GM12878 (cell line): ENCODE data around the gene DEFB132. TPM values are rescaled to one million over a fixed set of nuclear protein-coding genes. Genes with fewer than 3 reads are reported as not detected.

Experiments used
- ATAC-seq: fragments of 200-7000 bp; cut with Tn5 transposase; 3 replicates; pipeline ENCODE4 v1.9.1; 2020; ENCODE audit warnings: mild to moderate bottlenecking, moderate library complexity
- BruUV-seq: library from RNA; stranded (reverse); fragments of 400-500 nt; replicated peaks from 2 replicates; lab custom pipeline; 2021; lab: Mats Ljungman, UMichigan
- CTCF ChIA-PET: fragments of 300-600 bp; sonication (Branson Sonifier 250); formaldehyde crosslinking; extraction: SDS; loops from one replicate; lab custom pipeline; 2021; ENCODE audit warnings: inconsistent platforms; lab: Yijun Ruan, JAX
- POLR2A ChIA-PET: fragments of 350-600 bp; formaldehyde crosslinking; extraction: SDS; loops from one replicate; lab custom pipeline; 2021; ENCODE audit warnings: inconsistent platforms; lab: Charles Lee
- RAD21 ChIA-PET: fragments of 300-600 bp; sonication (Branson Sonifier 250); formaldehyde crosslinking; loops from one replicate; lab custom pipeline; 2023; ENCODE audit warnings: antibody characterized with exemption; ENCODE audit not compliant: unreplicated experiment; lab: Charles Lee
- SMC1A ChIA-PET: fragments of 300-600 bp; sonication (Branson Sonifier 250); formaldehyde crosslinking; loops from one replicate; lab custom pipeline; 2023; ENCODE audit not compliant: unreplicated experiment, uncharacterized antibody; lab: Charles Lee
- DNase-seq: peaks from one replicate; pipeline ENCODE4 v3.0.0-alpha.2; 2011; ENCODE audit warnings: low read depth, low spot score
- FAIRE-seq: peaks from 3 replicates; lab custom pipeline; 2011; peaks lifted over from hg19 to GRCh38; lab: Jason Lieb, UNC
- H2AFZ ChIP-seq: 2 replicates; pipeline ENCODE4 v1.6.0; 2011; ENCODE audit warnings: low read depth, low read length, control low read depth; ENCODE audit not compliant: control insufficient read depth
- H3K27ac ChIP-seq: 2 replicates; pipeline ENCODE4 v1.5.1; 2011; ENCODE audit warnings: control low read depth; ENCODE audit not compliant: control insufficient read depth, insufficient read depth
- H3K27me3 ChIP-seq, 2 experiments: replicated peaks in 1 of 2; 2 replicates each; pipeline versions ENCODE4 v1.6.0 to v1.6.1; 2011; ENCODE audit warnings: low read length in 1 of 2; ENCODE audit not compliant: control insufficient read depth in 2 of 2, insufficient read depth in 2 of 2
- H3K36me3 ChIP-seq, 2 experiments: 2 replicates each; pipeline ENCODE4 v1.5.1; 2011; ENCODE audit warnings: low read length in 1 of 2; ENCODE audit not compliant: control insufficient read depth in 2 of 2, insufficient read depth in 2 of 2
- H3K4me1 ChIP-seq: 2 replicates; pipeline ENCODE4 v1.6.1; 2011; ENCODE audit warnings: mild to moderate bottlenecking, low read length, moderate library complexity, mixed read lengths; ENCODE audit not compliant: control insufficient read depth, insufficient read depth
- H3K4me2 ChIP-seq: 2 replicates; pipeline ENCODE4 v1.6.0; 2011; ENCODE audit warnings: control low read depth; ENCODE audit not compliant: control insufficient read depth, insufficient read depth
- H3K4me3 ChIP-seq: fragments of 200-600 bp; sonication (generic); 2 replicates; pipeline ENCODE4 v1.5.1; 2016
- H3K79me2 ChIP-seq: 2 replicates; pipeline ENCODE4 v1.6.0; 2011; ENCODE audit warnings: low read length; ENCODE audit not compliant: control insufficient read depth, insufficient read depth
- H3K9ac ChIP-seq: 2 replicates; pipeline ENCODE4 v1.8.0; 2011; ENCODE audit warnings: low read length, control low read depth, mixed read lengths; ENCODE audit not compliant: control insufficient read depth, insufficient read depth
- H3K9me3 ChIP-seq: replicated peaks from 3 replicates; pipeline ENCODE4 v1.5.1; 2011; ENCODE audit warnings: mild to moderate bottlenecking, low read length; ENCODE audit not compliant: control insufficient read depth, insufficient read depth
- H4K20me1 ChIP-seq: 2 replicates; pipeline ENCODE4 v1.6.0; 2011; ENCODE audit not compliant: control insufficient read depth, insufficient read depth
- CBX5 ChIP-seq: sonication (generic); IDR thresholded peaks from 2 replicates; pipeline ENCODE4 v1.6.1; 2016; ENCODE audit warnings: low read depth, moderate library complexity, mild to moderate bottlenecking, inconsistent platforms
- CREM ChIP-seq: IDR thresholded peaks from 2 replicates; pipeline ENCODE4 v1.6.1; 2014; ENCODE audit warnings: antibody characterized with exemption, low read depth
- GABPA ChIP-seq: IDR thresholded peaks from 2 replicates; pipeline ENCODE4 v1.6.1; 2014; ENCODE audit warnings: antibody characterized with exemption, low read depth, mild to moderate bottlenecking, inconsistent platforms
- RAD21 ChIP-seq: IDR thresholded peaks from 2 replicates; pipeline ENCODE4 v1.6.1; 2011; ENCODE audit warnings: mild to moderate bottlenecking, low read depth, low read length, moderate library complexity; ENCODE audit not compliant: insufficient read depth
- TARDBP ChIP-seq: IDR thresholded peaks from 2 replicates; pipeline ENCODE4 v1.6.1; 2016; ENCODE audit warnings: borderline replicate concordance
- TBL1XR1 ChIP-seq: IDR thresholded peaks from 2 replicates; pipeline ENCODE4 v1.6.1; 2012; ENCODE audit warnings: low read depth, low read length, improper control_type of control experiment
- ZNF217 ChIP-seq: fragments of 450-650 bp; IDR thresholded peaks from 2 replicates; pipeline ENCODE4 v1.6.1; 2017; ENCODE audit warnings: antibody characterized with exemption, mild to moderate bottlenecking
- ZZZ3 ChIP-seq: IDR thresholded peaks from 2 replicates; pipeline ENCODE4 v1.6.1; 2011; ENCODE audit warnings: low read depth; ENCODE audit not compliant: control insufficient read depth, insufficient read length
- WGBS: methylation state at CpG from one replicate; pipeline ENCODE4 v1.1.6; 2016; ENCODE audit warnings: low lambda C conversion rate; ENCODE audit not compliant: insufficient replicate concordance, insufficient coverage; ENCODE audit errors: missing lambda C conversion rate; 5-methylcytosine and 5-hydroxymethylcytosine counted together
- in situ Hi-C: fragments of 300-500 bp; cut with MboI; formaldehyde crosslinking; loops from 9 replicates; pipeline ENCODE4 v1.14.3; 2018; ENCODE audit warnings: mixed read lengths
- intact Hi-C: fragments of 100-400 bp; cut with micrococcal nuclease; formaldehyde crosslinking; loops from one replicate; pipeline ENCODE4 v1.14.2; 2022; ENCODE audit not compliant: unreplicated experiment
- polyA plus RNA-seq, 11 experiments: library from polyadenylated mRNA; depleted of rRNA in 4 of 11; unstranded in 6 of 11; stranded (reverse) in 5 of 11; fragments of >200 nt; fragmentation: Nextera tagmentation in 4 of 11; fragmentation: Illumina TruSeq in 1 of 11; extraction: Ambion mirVana in 4 of 11; extraction: Trizol in 1 of 11; gene quantifications; 1 replicate in 1 of 11; 2 replicates in 10 of 11; pipeline versions ENCODE4 v1.2.1 to v1.2.3, GENCODE V29; 2011 to 2016; ENCODE audit warnings: inconsistent platforms in 2 of 11, missing spikeins in 2 of 11, low read depth in 1 of 11
- total RNA-seq, 4 experiments: library from RNA; depleted of rRNA in 3 of 4; stranded (reverse); fragments of >200 nt in 3 of 4; fragmentation: Illumina TruSeq in 1 of 4; extraction: Trizol in 1 of 4; gene quantifications; 2 replicates each; pipeline versions ENCODE4 v1.2.1 to v1.2.3, GENCODE V29; 2013 to 2021
- TF ChIP-seq, protein P1 (sequence below): fragments of 450-650 bp; IDR thresholded peaks from 2 replicates; pipeline ENCODE4 v1.6.1; 2014; ENCODE audit warnings: mild to moderate bottlenecking
- TF ChIP-seq, protein P2 (sequence below): fragments of 450-650 bp; IDR thresholded peaks from 2 replicates; pipeline ENCODE4 v1.6.1; 2017; ENCODE audit warnings: mild to moderate bottlenecking
- TF ChIP-seq, protein P3 (sequence below): IDR thresholded peaks from 2 replicates; pipeline ENCODE4 v1.6.1; 2011; ENCODE audit warnings: low read depth, mild to moderate bottlenecking, low read length, moderate library complexity, borderline replicate concordance; ENCODE audit errors: extremely low read depth
- TF ChIP-seq, protein P4 (sequence below): fragments of 450-650 bp; formaldehyde crosslinking; IDR thresholded peaks from 2 replicates; pipeline ENCODE4 v1.4.0; 2020; ENCODE audit warnings: mild to moderate bottlenecking, moderate library complexity
- TF ChIP-seq, protein P5 (sequence below): fragments of 450-650 bp; IDR thresholded peaks from 2 replicates; pipeline ENCODE4 v1.6.1; 2017; ENCODE audit warnings: borderline replicate concordance

DEFB132 gene
- total and polyA plus RNA-seq, 10 of the 15 experiments (the other 5 are each of a cell fraction or from before 2014, with no cell fraction given), result not detected

DNA sequence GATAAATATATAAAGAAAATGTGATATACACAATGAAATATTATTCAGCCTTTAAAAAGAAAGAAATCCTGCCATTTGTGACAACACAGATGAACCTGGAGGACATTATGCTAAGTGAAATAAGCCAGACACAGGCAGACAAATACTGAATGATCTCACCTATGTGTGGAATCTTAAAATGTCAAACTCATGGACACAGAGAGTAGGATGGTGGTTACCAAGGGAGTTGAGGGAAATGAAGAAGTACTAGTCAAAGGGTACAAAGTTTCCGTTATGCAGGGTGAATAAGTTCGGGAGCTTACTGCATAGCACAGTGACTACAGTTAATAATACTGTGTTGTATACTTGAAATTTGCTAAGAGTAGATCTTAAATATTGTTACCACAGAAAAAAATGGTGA is 14.6 kb upstream of the DEFB132 start:
- no peak for DNase-seq
- H3K79me2 ChIP-seq, result no peaks in the 10 kb centered on the region
- H4K20me1 ChIP-seq, result no peaks in the 10 kb centered on the region
- no peak overlapping the region for H3K4me3 ChIP-seq
- in situ Hi-C loops, result no loop called here
- intact Hi-C loops, result no loop called here
- ChIA-PET RAD21 (no interaction called here), SMC1A (interaction anchor here (1.0 kb wide), 1 partner anchor 10 kb away, joined by 4 read pairs; no protein-coding TSS in a partner anchor), CTCF (no interaction called here), POLR2A (no interaction called here)
- no TSS peak for BruUV-seq
- H3K9me3 ChIP-seq, result no peaks in the 10 kb centered on the region
- H3K27ac ChIP-seq, result no peak overlapping the region
- no peak for ATAC-seq
- H3K27me3 ChIP-seq, result no peaks in the 10 kb centered on the region
- FAIRE-seq, result no peak
- no peaks in the 10 kb centered on the region for H3K36me3 ChIP-seq
- no peak overlapping the region for H2AFZ ChIP-seq
- 73% methylated on average over 2 of the region's 2 CpGs for WGBS
- H3K4me1 ChIP-seq, result no peaks in the 10 kb centered on the region
- H3K9ac ChIP-seq, result no peak overlapping the region
- no peak overlapping the region for H3K4me2 ChIP-seq
- TF ChIP-seq, protein P1, sequence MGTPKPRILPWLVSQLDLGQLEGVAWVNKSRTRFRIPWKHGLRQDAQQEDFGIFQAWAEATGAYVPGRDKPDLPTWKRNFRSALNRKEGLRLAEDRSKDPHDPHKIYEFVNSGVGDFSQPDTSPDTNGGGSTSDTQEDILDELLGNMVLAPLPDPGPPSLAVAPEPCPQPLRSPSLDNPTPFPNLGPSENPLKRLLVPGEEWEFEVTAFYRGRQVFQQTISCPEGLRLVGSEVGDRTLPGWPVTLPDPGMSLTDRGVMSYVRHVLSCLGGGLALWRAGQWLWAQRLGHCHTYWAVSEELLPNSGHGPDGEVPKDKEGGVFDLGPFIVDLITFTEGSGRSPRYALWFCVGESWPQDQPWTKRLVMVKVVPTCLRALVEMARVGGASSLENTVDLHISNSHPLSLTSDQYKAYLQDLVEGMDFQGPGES, result no peak
- TF ChIP-seq TBL1XR1, result no peak
- TF ChIP-seq, protein P2, sequence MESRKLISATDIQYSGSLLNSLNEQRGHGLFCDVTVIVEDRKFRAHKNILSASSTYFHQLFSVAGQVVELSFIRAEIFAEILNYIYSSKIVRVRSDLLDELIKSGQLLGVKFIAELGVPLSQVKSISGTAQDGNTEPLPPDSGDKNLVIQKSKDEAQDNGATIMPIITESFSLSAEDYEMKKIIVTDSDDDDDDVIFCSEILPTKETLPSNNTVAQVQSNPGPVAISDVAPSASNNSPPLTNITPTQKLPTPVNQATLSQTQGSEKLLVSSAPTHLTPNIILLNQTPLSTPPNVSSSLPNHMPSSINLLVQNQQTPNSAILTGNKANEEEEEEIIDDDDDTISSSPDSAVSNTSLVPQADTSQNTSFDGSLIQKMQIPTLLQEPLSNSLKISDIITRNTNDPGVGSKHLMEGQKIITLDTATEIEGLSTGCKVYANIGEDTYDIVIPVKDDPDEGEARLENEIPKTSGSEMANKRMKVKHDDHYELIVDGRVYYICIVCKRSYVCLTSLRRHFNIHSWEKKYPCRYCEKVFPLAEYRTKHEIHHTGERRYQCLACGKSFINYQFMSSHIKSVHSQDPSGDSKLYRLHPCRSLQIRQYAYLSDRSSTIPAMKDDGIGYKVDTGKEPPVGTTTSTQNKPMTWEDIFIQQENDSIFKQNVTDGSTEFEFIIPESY, result no peak
- TF ChIP-seq ZNF217, result no peak
- TF ChIP-seq, protein P3, sequence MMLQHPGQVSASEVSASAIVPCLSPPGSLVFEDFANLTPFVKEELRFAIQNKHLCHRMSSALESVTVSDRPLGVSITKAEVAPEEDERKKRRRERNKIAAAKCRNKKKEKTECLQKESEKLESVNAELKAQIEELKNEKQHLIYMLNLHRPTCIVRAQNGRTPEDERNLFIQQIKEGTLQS, result no peak
- TF ChIP-seq CREM, result no peak
- TF ChIP-seq, protein P4, sequence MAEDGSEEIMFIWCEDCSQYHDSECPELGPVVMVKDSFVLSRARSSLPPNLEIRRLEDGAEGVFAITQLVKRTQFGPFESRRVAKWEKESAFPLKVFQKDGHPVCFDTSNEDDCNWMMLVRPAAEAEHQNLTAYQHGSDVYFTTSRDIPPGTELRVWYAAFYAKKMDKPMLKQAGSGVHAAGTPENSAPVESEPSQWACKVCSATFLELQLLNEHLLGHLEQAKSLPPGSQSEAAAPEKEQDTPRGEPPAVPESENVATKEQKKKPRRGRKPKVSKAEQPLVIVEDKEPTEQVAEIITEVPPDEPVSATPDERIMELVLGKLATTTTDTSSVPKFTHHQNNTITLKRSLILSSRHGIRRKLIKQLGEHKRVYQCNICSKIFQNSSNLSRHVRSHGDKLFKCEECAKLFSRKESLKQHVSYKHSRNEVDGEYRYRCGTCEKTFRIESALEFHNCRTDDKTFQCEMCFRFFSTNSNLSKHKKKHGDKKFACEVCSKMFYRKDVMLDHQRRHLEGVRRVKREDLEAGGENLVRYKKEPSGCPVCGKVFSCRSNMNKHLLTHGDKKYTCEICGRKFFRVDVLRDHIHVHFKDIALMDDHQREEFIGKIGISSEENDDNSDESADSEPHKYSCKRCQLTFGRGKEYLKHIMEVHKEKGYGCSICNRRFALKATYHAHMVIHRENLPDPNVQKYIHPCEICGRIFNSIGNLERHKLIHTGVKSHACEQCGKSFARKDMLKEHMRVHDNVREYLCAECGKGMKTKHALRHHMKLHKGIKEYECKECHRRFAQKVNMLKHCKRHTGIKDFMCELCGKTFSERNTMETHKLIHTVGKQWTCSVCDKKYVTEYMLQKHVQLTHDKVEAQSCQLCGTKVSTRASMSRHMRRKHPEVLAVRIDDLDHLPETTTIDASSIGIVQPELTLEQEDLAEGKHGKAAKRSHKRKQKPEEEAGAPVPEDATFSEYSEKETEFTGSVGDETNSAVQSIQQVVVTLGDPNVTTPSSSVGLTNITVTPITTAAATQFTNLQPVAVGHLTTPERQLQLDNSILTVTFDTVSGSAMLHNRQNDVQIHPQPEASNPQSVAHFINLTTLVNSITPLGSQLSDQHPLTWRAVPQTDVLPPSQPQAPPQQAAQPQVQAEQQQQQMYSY, result no peak
- TF ChIP-seq, protein P5, sequence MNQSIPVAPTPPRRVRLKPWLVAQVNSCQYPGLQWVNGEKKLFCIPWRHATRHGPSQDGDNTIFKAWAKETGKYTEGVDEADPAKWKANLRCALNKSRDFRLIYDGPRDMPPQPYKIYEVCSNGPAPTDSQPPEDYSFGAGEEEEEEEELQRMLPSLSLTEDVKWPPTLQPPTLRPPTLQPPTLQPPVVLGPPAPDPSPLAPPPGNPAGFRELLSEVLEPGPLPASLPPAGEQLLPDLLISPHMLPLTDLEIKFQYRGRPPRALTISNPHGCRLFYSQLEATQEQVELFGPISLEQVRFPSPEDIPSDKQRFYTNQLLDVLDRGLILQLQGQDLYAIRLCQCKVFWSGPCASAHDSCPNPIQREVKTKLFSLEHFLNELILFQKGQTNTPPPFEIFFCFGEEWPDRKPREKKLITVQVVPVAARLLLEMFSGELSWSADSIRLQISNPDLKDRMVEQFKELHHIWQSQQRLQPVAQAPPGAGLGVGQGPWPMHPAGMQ, result no peak
- TF ChIP-seq CBX5, result no peak
- TF ChIP-seq RAD21, result no peak
- no peak for TF ChIP-seq GABPA
- no peak for TF ChIP-seq ZZZ3
- no peak for TF ChIP-seq TARDBP
